WERI-Rb-1 (cell line): ENCODE data around the gene WIPF3.
"Not testable (repeated sequence)": the region's sequence is repeated elsewhere in the genome, so short reads cannot be mapped to it uniquely, and the experiment has no call there.

Experiments used
- DNase-seq: peaks from one replicate; pipeline ENCODE4 v3.0.0-alpha.2; 2020
- H3K27ac ChIP-seq: fragments of 250-450 bp; sonication (Bioruptor Pico); 2 replicates; pipeline ENCODE4 v1.5.1; 2020; ENCODE audit warnings: mild to moderate bottlenecking, moderate library complexity
- H3K27me3 ChIP-seq: fragments of 250-450 bp; sonication (Bioruptor Pico); 2 replicates; pipeline ENCODE4 v1.5.1; 2021; ENCODE audit warnings: mild to moderate bottlenecking, low read depth, moderate library complexity; ENCODE audit not compliant: insufficient read depth, severe bottlenecking
- H3K36me3 ChIP-seq: fragments of 250-450 bp; sonication (Bioruptor Pico); 2 replicates; pipeline ENCODE4 v1.5.1; 2020; ENCODE audit warnings: mild to moderate bottlenecking, moderate library complexity
- H3K4me3 ChIP-seq: 2 replicates; pipeline ENCODE4 v1.5.1; 2011; ENCODE audit warnings: low read depth, mild to moderate bottlenecking, control low read depth, low read length
- H3K9me3 ChIP-seq: fragments of 250-450 bp; sonication (Bioruptor Pico); 2 replicates; pipeline ENCODE4 v1.5.1; 2021; ENCODE audit warnings: mild to moderate bottlenecking, moderate library complexity; ENCODE audit not compliant: severe bottlenecking
- TF ChIP-seq, protein P1 (sequence below): IDR thresholded peaks from 2 replicates; pipeline ENCODE4 v1.5.1; 2011; ENCODE audit warnings: low read depth, mild to moderate bottlenecking, control low read depth, inconsistent platforms, low read length

WIPF3 gene

DNA sequence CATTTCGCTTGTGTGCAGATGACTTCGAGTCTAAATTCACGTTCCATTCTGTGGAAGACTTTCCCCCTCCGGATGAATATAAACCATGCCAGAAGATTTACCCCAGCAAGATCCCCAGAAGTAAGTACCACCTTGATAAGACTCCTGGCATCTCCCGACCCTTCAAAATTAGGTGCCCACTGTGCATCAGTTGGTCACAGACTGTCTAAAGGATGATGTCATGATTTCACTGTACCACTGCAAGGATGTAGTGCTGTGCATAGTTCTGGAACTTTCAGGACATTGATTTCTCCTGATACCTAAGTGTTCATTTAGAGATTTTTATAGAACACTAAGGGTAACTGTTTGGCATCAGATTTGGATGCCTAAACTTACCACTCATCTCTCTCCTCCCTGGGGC, 83.0 kb downstream of the WIPF3 start:
- no peaks in the 10 kb centered on the region for H3K9me3 ChIP-seq
- H3K27me3 ChIP-seq: no peaks in the 10 kb centered on the region
- TF ChIP-seq, protein P1, sequence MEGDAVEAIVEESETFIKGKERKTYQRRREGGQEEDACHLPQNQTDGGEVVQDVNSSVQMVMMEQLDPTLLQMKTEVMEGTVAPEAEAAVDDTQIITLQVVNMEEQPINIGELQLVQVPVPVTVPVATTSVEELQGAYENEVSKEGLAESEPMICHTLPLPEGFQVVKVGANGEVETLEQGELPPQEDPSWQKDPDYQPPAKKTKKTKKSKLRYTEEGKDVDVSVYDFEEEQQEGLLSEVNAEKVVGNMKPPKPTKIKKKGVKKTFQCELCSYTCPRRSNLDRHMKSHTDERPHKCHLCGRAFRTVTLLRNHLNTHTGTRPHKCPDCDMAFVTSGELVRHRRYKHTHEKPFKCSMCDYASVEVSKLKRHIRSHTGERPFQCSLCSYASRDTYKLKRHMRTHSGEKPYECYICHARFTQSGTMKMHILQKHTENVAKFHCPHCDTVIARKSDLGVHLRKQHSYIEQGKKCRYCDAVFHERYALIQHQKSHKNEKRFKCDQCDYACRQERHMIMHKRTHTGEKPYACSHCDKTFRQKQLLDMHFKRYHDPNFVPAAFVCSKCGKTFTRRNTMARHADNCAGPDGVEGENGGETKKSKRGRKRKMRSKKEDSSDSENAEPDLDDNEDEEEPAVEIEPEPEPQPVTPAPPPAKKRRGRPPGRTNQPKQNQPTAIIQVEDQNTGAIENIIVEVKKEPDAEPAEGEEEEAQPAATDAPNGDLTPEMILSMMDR: no peak
- no peak overlapping the region for H3K27ac ChIP-seq
- H3K4me3 ChIP-seq: no peak overlapping the region
- no peak for DNase-seq
- no peaks in the 10 kb centered on the region for H3K36me3 ChIP-seq

DNA sequence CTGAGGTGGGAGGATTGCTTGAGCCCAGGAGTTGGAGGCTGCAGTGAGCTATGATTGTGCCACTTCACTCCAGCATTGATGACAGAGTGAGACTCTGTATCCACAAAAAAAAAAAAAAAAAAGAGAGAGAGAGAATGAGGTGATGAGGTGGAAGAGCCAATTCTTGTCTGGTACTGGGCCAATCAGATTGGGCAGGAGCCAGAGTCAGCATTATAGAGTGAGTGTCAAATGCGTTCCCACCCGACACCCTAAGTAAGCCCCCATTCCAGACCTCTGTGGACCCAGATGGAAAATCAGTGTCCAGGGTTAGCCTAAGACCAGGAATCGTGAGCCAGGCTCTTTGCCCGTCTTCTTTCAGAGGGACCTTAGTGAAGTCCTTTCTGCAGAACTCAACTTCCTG, 83.9 kb downstream of the WIPF3 start:
- H3K27me3 ChIP-seq: no peaks in the 10 kb centered on the region
- no peak overlapping the region for H3K4me3 ChIP-seq
- TF ChIP-seq, protein P1: no peak
- no peak overlapping the region for H3K27ac ChIP-seq
- no peaks in the 10 kb centered on the region for H3K36me3 ChIP-seq
- no peaks in the 10 kb centered on the region for H3K9me3 ChIP-seq
- DNase-seq: no peak

DNA sequence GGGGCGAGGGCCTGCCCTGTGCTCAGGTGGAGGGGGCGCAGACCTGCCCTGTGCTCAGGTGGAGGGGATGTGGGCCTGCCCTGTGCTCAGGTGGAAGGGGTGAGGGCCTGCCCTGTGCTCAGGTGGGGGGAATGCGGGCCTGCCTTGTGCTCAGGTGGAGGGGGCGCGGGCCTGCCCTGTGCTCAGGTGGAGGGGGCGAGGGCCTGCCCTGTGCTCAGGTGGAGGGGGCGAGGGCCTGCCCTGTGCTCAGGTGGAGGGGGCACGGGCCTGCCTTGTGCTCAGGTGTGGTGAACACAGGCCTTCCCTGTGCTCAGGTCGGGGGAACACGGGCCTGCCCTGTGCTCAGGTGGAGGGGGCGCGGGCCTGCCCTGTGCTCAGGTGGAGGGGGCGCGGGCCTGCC, 84.5 kb downstream of the WIPF3 start:
- not testable (repeated sequence) for H3K4me3 ChIP-seq, H3K27me3 ChIP-seq, H3K9me3 ChIP-seq, H3K36me3 ChIP-seq, DNase-seq, H3K27ac ChIP-seq

DNA sequence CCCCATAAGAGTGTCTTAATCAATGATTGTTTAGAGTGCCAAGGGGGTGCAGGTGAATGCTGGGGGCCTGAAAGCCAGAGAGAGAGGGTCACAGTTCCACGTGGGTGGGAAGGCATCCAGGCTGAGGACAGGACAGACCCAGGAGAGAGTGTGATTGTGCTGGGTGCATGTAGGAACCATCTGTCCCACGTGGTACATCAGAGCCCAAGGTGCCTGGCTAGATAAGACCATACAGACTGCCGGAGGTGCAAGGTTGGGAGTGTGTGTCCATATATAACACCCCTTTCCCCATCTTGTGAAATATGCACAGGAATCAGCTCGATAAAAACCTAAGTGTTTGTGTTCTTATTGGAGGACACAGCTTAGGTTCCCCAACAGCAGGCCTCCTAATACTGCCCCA, 85.5 kb downstream of the WIPF3 start:
- DNase-seq: no peak
- no peaks in the 10 kb centered on the region for H3K27me3 ChIP-seq
- H3K9me3 ChIP-seq: no peaks in the 10 kb centered on the region
- H3K36me3 ChIP-seq: no peaks in the 10 kb centered on the region
- TF ChIP-seq, protein P1: no peak
- no peak overlapping the region for H3K27ac ChIP-seq
- no peak overlapping the region for H3K4me3 ChIP-seq

DNA sequence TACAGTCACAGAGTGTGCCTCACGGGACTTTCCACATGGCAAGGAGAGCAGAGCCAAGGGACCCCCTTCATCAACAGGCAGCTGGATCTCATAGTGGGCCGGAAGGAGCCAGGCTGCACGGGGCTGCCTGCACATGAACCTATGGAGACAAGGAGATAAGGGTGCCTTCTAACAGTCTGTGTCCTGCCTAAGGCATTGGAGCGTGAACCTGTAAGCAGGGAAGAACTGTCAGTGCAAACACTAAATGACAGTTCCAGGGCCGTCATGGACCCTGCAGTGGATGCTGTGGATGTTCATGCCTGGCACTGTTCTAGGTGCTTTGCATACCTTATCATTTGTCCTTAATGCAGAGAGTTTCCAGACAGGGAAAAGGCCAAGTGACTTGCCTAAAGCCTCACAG, 85.9 kb downstream of the WIPF3 start:
- DNase-seq: no peak
- H3K27ac ChIP-seq: no peak overlapping the region
- H3K27me3 ChIP-seq: no peaks in the 10 kb centered on the region
- no peaks in the 10 kb centered on the region for H3K36me3 ChIP-seq
- H3K4me3 ChIP-seq: no peak overlapping the region
- peaks cover 3% of the 10 kb centered on the region for H3K9me3 ChIP-seq
- TF ChIP-seq, protein P1: no peak

DNA sequence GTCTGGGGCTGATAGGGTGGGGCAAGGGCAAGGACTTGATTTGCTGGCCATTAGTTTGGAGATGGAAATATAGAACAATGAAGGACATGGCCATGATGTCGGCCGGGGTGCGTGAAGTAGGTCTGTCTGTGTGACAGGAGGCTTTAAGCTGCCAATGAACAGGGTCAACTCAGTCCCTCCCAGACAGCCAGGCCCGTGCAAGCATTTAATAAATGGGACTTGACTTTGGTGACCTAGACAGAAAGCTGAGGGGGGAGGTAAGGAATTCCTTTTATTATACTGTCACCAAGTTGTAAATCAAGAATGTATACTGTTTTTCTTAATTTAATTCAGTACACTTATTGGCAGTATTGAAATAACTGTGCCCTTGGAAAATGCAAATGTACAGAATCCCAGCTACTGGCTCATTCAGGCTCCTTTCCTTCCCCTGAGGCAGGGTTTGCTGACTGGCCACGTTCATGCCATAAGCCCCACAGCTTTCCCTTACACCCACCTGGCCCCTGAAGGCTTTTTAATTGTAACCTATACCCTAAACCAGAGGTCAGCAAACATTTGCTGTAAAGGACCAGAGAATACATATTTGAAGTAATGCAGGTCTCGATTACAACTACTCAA, 87.2 kb downstream of the WIPF3 start:
- Histone ChIP-seq H3K36me3 (no peaks in the 10 kb centered on the region), H3K27ac (no peak overlapping the region), H3K4me3 (no peak overlapping the region), H3K27me3 (no peaks in the 10 kb centered on the region), H3K9me3 (peaks cover 3% of the 10 kb centered on the region)
- TF ChIP-seq, protein P1: no peak
- no peak for DNase-seq
